Natural killer cell (primary cell): Measurements from ENCODE around the gene UNC13D. TPM values are rescaled to one million over a fixed set of nuclear protein-coding genes. Genes with fewer than 3 reads are reported as not detected.

ENCODE experiments used
- ATAC-seq, 3 donors: fragments of 150-1000 bp in 2 of 3; fragments of 200-7000 bp in 1 of 3; cut with Tn5 transposase; 1 replicate in 1 of 3; 2 replicates in 2 of 3; pipeline ENCODE4 v1.10.0; 2021; ENCODE audit warnings: mild to moderate bottlenecking in 2 of 3, moderate library complexity in 2 of 3
- DNase-seq, 2 donors: peaks; one replicate each; pipeline versions ENCODE4 v3.0.0 to v3.0.0-alpha.2; 2013 to 2021; ENCODE audit warnings: mixed read lengths in 1 of 2
- H3K27ac ChIP-seq: one replicate; pipeline ENCODE4 v1.5.1; 2013; ENCODE audit warnings: mild to moderate bottlenecking, low read length
- H3K27me3 ChIP-seq: one replicate; pipeline ENCODE4 v1.6.1; 2013; ENCODE audit warnings: low read length; ENCODE audit not compliant: control insufficient read depth, insufficient read depth
- H3K36me3 ChIP-seq: one replicate; pipeline ENCODE4 v1.6.1; 2013; ENCODE audit warnings: low read length; ENCODE audit not compliant: control insufficient read depth, insufficient read depth
- H3K4me1 ChIP-seq: one replicate; pipeline ENCODE4 v1.6.1; 2013; ENCODE audit warnings: low read length; ENCODE audit not compliant: control insufficient read depth, insufficient read depth
- H3K4me3 ChIP-seq: one replicate; pipeline ENCODE4 v1.5.1; 2013; ENCODE audit warnings: low read length
- H3K9me3 ChIP-seq: one replicate; pipeline ENCODE4 v1.6.1; 2013; ENCODE audit warnings: low read length; ENCODE audit not compliant: control insufficient read depth, insufficient read depth
- H3K27ac Mint-ChIP-seq, 2 donors: one replicate each; pipeline ENCODE4 v1.8.0; 2022; ENCODE audit warnings: mild to moderate bottlenecking in 2 of 2, mixed read lengths in 2 of 2, moderate library complexity in 1 of 2
- H3K27me3 Mint-ChIP-seq, 2 donors: one replicate each; pipeline ENCODE4 v1.8.0; 2022; ENCODE audit warnings: low read depth in 2 of 2, mixed read lengths in 2 of 2
- H3K36me3 Mint-ChIP-seq: one replicate; pipeline ENCODE4 v1.8.0; 2022; ENCODE audit warnings: mixed read lengths
- H3K4me1 Mint-ChIP-seq, 2 donors: one replicate each; pipeline ENCODE4 v1.8.0; 2022; ENCODE audit warnings: mixed read lengths in 2 of 2
- H3K4me3 Mint-ChIP-seq: one replicate; pipeline ENCODE4 v1.8.0; 2022; ENCODE audit warnings: mild to moderate bottlenecking, moderate library complexity, mixed read lengths
- H3K9me3 Mint-ChIP-seq, 2 donors: one replicate each; pipeline ENCODE4 v1.8.0; 2022; ENCODE audit warnings: mixed read lengths in 2 of 2
- CTCF ChIP-seq: fragments of 200-600 bp; IDR thresholded peaks from one replicate; pipeline ENCODE4 v1.8.0; 2022; ENCODE audit warnings: antibody characterized with exemption
- WGBS: methylation state at CpG from one replicate; pipeline ENCODE4 v1.1.7; 2013; ENCODE audit warnings: missing lambda C conversion rate; ENCODE audit not compliant: insufficient coverage; 5-methylcytosine and 5-hydroxymethylcytosine counted together
- intact Hi-C: fragments of 100-400 bp; cut with micrococcal nuclease; formaldehyde crosslinking; loops from one replicate; pipeline ENCODE4 v1.14.2; 2022
- total RNA-seq, 4 donors: library from RNA; stranded (reverse); fragments of 120-200 nt in 1 of 4; gene quantifications; one replicate each; pipeline versions ENCODE4 v1.2.3 to v1.2.4, GENCODE V29; 2013 to 2022

The UNC13D gene
- total RNA-seq, 3 donors from 2014 or later (not counting 1 experiment from before 2014, with no cell fraction given): 269 to 279 (median 277) TPM

DNA sequence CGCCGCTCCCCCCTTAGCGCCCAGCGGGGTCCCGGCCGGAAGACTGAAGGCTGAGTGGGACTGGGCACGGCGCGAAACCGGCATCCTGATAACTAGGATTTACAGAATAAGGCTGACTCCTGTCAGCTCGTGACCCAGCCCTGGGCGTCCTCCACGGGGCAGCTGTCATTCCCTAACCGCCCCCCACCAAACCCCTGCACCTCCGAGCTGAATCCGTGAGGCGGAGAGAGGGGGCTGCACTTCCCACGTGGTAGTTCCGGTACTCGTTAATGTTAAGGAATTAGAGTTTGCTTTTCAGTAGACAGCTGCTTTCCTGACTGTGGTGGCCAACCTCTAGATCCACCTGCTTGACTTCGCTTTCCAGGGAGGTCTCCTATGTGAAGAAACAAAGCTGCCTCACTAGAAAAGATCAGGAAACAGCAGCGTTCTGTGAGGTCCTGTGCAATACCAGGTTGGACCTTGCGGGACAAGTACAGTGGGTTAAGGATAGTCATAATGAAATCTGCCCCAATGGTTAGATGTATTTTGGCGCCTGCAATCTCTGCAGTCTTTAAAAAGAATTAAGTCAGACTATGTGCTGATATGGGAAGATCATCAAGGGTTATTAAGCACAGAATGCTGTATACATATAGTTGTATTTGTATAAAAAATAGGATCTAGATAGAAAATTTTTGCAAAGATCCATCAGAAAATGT lies 12.0 kb upstream of the UNC13D start:
- WGBS: 1% methylated on average over 24 of the region's 24 CpGs
- H3K4me3 Mint-ChIP-seq: no peak overlapping the region
- no peaks in the 10 kb centered on the region for H3K36me3 Mint-ChIP-seq
- no peak overlapping the region for H3K27ac Mint-ChIP-seq
- ATAC-seq (peak in 1 of 3 donors; percentile 14), DNase-seq (no peak)
- H3K27ac ChIP-seq: peak overlapping the region; percentile 96
- peaks cover 4% of the 10 kb centered on the region for H3K36me3 ChIP-seq
- H3K9me3 ChIP-seq: no peaks in the 10 kb centered on the region
- no peak for TF ChIP-seq CTCF
- peaks cover 7 to 27% of the 10 kb centered on the region in 2 donors for H3K4me1 Mint-ChIP-seq
- no peaks in the 10 kb centered on the region for H3K27me3 ChIP-seq
- peaks cover 45% of the 10 kb centered on the region for H3K4me1 ChIP-seq
- intact Hi-C loops: no loop called here
- H3K9me3 Mint-ChIP-seq: no peaks in the 10 kb centered on the region
- peak overlapping the region; percentile 96 for H3K4me3 ChIP-seq
- no peaks in the 10 kb centered on the region for H3K27me3 Mint-ChIP-seq

DNA sequence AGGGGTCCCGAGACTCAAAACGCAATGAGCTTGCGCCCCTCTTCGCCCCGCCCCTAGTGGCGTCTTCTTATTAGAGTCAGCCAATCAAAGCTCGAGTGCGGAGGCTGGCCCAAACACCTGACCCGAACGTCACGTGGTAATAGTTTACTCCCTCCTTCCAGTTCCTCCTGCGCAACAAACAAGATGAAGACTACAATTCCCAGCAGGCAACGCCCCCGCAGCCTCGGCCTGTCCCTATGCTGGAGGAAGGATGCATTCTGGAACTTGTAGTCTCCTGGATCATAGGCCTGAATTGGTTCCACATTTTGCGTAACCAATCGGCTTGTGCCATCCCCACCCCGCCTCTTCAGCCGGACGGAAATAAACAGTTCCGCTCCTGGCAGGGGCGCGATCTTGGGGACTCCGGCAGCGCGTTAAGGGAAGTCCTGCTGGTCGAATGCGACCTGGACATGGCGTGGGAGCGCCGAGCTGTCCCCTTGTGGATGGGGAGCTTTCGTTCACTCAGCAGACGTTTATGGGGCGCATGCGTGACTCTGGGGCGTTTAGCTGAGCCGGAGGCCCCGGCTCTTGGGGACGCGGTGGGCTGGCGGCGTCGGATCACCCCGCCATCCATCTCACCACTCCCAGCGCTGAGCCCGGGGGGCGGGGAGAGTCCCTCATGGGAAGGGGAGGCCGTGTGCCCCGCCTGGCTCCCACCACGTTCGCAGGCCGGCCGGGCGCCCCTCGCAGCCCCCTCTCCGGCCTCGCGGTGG lies 11.3 kb upstream of the UNC13D start, which contains the start of gene WBP2:
Gene WBP2, minus strand, starts transcription at position 26 of the 752 bp plus-strand sequence. CDS start 38 bp downstream, outside the sequence.
- under 1% methylated on average over 57 of the region's 58 CpGs for WGBS
- no peaks in the 10 kb centered on the region for H3K27me3 Mint-ChIP-seq
- H3K4me1 ChIP-seq: peaks cover 43% of the 10 kb centered on the region
- peak; percentile 24 for TF ChIP-seq CTCF
- H3K27ac Mint-ChIP-seq: no peak within 1 kb of the TSS
- H3K36me3 Mint-ChIP-seq: no peaks in the 10 kb centered on the region
- ATAC-seq (peak; percentile 91 to 98 (median 91)), DNase-seq (peak; percentile 92 to 100)
- H3K4me3 Mint-ChIP-seq: no peak within 1 kb of the TSS
- H3K27ac ChIP-seq: peak within 1 kb of the TSS; percentile 96
- peaks cover 7 to 27% of the 10 kb centered on the region in 2 donors for H3K4me1 Mint-ChIP-seq
- peaks cover 11% of the 10 kb centered on the region for H3K36me3 ChIP-seq
- H3K27me3 ChIP-seq: no peaks in the 10 kb centered on the region
- intact Hi-C loops: loop anchor here (1.0 to 2.0 kb wide), 5 partner anchors 9 to 566 kb away; partner anchors contain the start of genes MRPL38, SLC25A19 and UNK
- no peaks in the 10 kb centered on the region for H3K9me3 ChIP-seq
- H3K9me3 Mint-ChIP-seq: no peaks in the 10 kb centered on the region
- peak within 1 kb of the TSS; percentile 96 for H3K4me3 ChIP-seq

DNA sequence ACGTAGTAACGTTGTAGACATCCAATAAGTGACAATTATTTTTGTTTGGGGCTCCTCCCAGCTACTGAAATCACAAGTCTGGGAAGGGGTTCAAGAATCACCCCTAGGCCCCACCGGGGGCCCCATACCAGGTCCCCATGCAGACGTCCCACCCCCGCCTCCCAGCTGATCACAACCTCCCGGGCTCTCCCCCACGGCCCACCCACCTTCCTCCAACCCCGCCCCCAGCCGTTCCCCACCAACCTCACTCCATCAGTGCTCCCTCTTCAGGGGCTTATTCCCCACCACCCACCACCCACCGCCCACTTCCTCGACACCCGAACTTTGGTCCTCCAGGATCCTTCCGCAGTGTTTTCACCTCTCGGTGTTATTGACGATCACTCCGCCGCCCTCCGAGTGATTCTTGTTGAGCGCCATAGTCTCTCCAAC lies 10.7 kb upstream of the UNC13D start:
- intact Hi-C loops: loop anchor here (1.0 to 2.0 kb wide), 5 partner anchors 9 to 566 kb away; partner anchors contain the start of genes MRPL38, SLC25A19 and UNK
- WGBS: 0% methylated on average over 19 of the region's 19 CpGs
- Histone ChIP-seq H3K4me1 (peaks cover 42% of the 10 kb centered on the region), H3K36me3 (peaks cover 14% of the 10 kb centered on the region), H3K9me3 (no peaks in the 10 kb centered on the region), H3K27ac (peak overlapping the region; percentile 96), H3K4me3 (peak overlapping the region; percentile 96), H3K27me3 (no peaks in the 10 kb centered on the region)
- Mint-ChIP-seq H3K4me3 (no peak overlapping the region), H3K9me3 (no peaks in the 10 kb centered on the region), H3K27me3 (no peaks in the 10 kb centered on the region), H3K36me3 (no peaks in the 10 kb centered on the region), H3K4me1 (peaks cover 7 to 27% of the 10 kb centered on the region in 2 donors), H3K27ac (no peak overlapping the region)
- ATAC-seq (peak in 2 of 3 donors; percentile 2 to 4), DNase-seq (no peak)
- TF ChIP-seq CTCF: no peak
